ENCODE results near the gene APBB2.

DNA sequence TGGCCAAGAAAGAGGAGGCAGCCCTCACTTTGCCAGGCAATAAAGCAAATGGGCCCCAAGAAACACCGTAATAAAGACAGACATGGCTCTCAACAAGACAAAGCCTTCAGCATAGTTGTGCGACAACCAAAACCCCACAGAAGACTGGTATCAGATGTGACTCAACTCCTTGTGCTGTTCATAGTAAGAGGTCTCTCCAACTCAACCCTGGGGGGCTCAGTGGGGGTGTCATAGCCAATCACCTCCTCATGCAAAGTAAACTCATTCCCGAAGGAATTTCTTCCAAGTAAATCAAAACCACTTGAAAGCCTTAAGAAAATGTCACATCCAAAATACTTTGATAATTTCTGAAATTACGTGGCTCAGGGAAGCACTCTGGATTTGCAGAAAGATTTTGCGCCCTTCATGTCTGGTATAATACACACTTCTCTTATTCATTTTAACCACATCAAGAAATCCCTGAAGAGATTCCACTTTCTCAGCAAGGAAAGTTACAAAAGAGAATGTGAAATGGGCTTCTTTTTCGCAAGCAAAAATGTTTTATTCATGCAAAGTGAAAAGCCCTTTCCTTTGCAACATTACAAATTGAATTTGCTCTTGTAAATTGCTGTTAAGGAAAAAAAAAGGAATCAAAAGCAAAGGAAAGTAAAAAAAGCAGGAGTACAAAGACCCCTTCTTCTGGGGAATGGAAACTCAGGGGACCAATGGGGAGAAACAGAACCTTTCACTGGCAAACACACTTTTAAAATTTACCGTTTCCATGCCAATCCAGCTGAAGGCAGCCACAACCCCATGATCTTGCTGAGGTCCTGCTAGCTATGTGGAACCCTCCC lies 327.2 kb downstream of the APBB2 start:
- TF ChIP-seq, protein P1, sequence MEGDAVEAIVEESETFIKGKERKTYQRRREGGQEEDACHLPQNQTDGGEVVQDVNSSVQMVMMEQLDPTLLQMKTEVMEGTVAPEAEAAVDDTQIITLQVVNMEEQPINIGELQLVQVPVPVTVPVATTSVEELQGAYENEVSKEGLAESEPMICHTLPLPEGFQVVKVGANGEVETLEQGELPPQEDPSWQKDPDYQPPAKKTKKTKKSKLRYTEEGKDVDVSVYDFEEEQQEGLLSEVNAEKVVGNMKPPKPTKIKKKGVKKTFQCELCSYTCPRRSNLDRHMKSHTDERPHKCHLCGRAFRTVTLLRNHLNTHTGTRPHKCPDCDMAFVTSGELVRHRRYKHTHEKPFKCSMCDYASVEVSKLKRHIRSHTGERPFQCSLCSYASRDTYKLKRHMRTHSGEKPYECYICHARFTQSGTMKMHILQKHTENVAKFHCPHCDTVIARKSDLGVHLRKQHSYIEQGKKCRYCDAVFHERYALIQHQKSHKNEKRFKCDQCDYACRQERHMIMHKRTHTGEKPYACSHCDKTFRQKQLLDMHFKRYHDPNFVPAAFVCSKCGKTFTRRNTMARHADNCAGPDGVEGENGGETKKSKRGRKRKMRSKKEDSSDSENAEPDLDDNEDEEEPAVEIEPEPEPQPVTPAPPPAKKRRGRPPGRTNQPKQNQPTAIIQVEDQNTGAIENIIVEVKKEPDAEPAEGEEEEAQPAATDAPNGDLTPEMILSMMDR (IDR thresholded peaks at IDR 0.05) = no peak
- TF ChIP-seq POLR2A (IDR thresholded peaks at IDR 0.05) = no peak
